Effector CD8-positive, alpha-beta T cell (primary cell): ENCODE results near the gene CACNB4.

Source experiments
- DNase-seq: peaks from one replicate; lab custom pipeline; 2025; lab: John Stamatoyannopoulos, UW

CACNB4 gene

GRCh38 chr2:151853070-151853758 lies 245.6 kb downstream of the CACNB4 start:
- no peak for DNase-seq

- DNase-seq, result no peak
Measured at GRCh38 chr2:151852260-151853069, 246.4 kb downstream of the CACNB4 start.

GRCh38 chr2:151851761-151852160 lies 247.1 kb downstream of the CACNB4 start:
- DNase-seq, result no peak

GRCh38 chr2:151849413-151850010 lies 249.3 kb downstream of the CACNB4 start:
- DNase-seq, result no peak

GRCh38 chr2:151845884-151846283 lies 253.0 kb downstream of the CACNB4 start:
- no peak for DNase-seq

- no peak for DNase-seq
Measured at GRCh38 chr2:151845481-151845880, 253.4 kb downstream of the CACNB4 start.

- no peak for DNase-seq
Measured at GRCh38 chr2:151844211-151844896, 254.5 kb downstream of the CACNB4 start.

- DNase-seq, result no peak
Measured at GRCh38 chr2:151843691-151844061, 255.2 kb downstream of the CACNB4 start.

GRCh38 chr2:151842830-151843690 lies 255.8 kb downstream of the CACNB4 start:
- DNase-seq, result no peak

- DNase-seq, result no peak
Measured at GRCh38 chr2:151841047-151841424, 257.8 kb downstream of the CACNB4 start.

GRCh38 chr2:151840216-151841046 lies 258.4 kb downstream of the CACNB4 start:
- DNase-seq, result no peak

GRCh38 chr2:151837926-151838325 lies 260.9 kb downstream of the CACNB4 start:
- DNase-seq, result no peak

- DNase-seq, result no peak
Measured at GRCh38 chr2:151833984-151834383, 264.9 kb downstream of the CACNB4 start.

- DNase-seq, result no peak
Measured at GRCh38 chr2:151830961-151831360, 267.9 kb downstream of the CACNB4 start.

- no peak for DNase-seq
Measured at GRCh38 chr2:151828890-151829324, 269.9 kb downstream of the CACNB4 start.

GRCh38 chr2:151828143-151828889 lies 270.5 kb downstream of the CACNB4 start, which contains the start of gene ARL5A:
Gene ARL5A (minus strand): TSS chr2:151828421. CDS start chr2:151828176, 245 bp downstream.
- peak; percentile 88 for DNase-seq

- no peak for DNase-seq
Measured at GRCh38 chr2:151827564-151828142, 271.2 kb downstream of the CACNB4 start.

- no peak for DNase-seq
Measured at GRCh38 chr2:151826737-151827157, 272.1 kb downstream of the CACNB4 start.

GRCh38 chr2:151824886-151825285 lies 274.0 kb downstream of the CACNB4 start:
- no peak for DNase-seq
